ENCODE data around the gene ZNF507.

- TF ChIP-seq ZNF408 (CRISPR knock-in tag; IDR thresholded peaks at IDR 0.05; ENCODE audit: low read depth) (no peak), CTCF (IDR thresholded peaks at IDR 0.05 in 2 of 3, conservative IDR thresholded peaks at IDR 0.05 in 1 of 3; ENCODE audit: insufficient read depth in 2 of 3, low read depth in 1 of 3, low read length in 3 of 3) (no peak)
Measured at GRCh38 chr19:32372726-32373517, 27.5 kb downstream of the ZNF507 start.
